HepG2 (cell line): ENCODE measurements around the gene GRM6. TPM values are rescaled to one million over a fixed set of nuclear protein-coding genes. Genes with fewer than 3 reads are reported as not detected.
A peak's percentile ranks its signal among the peaks of the same experiment; 100 is the strongest.

Experiments
- ATAC-seq: fragments of 200-7000 bp; cut with Tn5 transposase; 3 replicates; pipeline ENCODE4 v1.9.1; 2020; ENCODE audit warnings: mild to moderate bottlenecking, moderate library complexity
- BruUV-seq: library from RNA; stranded (reverse); fragments of 400-500 nt; replicated peaks from 2 replicates; lab custom pipeline; 2021; lab: Mats Ljungman, UMichigan
- CTCF ChIA-PET: fragments of 300-600 bp; formaldehyde crosslinking; extraction: SDS; loops from one replicate; lab custom pipeline; 2021; ENCODE audit warnings: low total read pairs, inconsistent platforms, low intra/inter-chr PET ratio; lab: Yijun Ruan, JAX
- POLR2A ChIA-PET: fragments of 350-600 bp; sonication (Branson Sonifier 250); formaldehyde crosslinking; loops from one replicate; lab custom pipeline; 2020; ENCODE audit warnings: antibody characterized with exemption, inconsistent platforms; lab: Yijun Ruan, JAX
- DNase-seq: peaks from one replicate; pipeline ENCODE4 v3.0.0-alpha.2; 2015; ENCODE audit warnings: low spot score
- FAIRE-seq: peaks from 3 replicates; lab custom pipeline; 2011; peaks lifted over from hg19 to GRCh38; lab: Jason Lieb, UNC
- H2AFZ ChIP-seq: one replicate; pipeline ENCODE4 v1.6.1; 2011; ENCODE audit warnings: low read length, inconsistent platforms
- H3K27ac ChIP-seq: fragments of 300-600 bp; 3 replicates; pipeline ENCODE4 v1.8.0; 2011; ENCODE audit warnings: mixed run types, mild to moderate bottlenecking, mixed read lengths, low read length, inconsistent platforms; ENCODE audit not compliant: insufficient read depth; ENCODE audit errors: extremely low read length
- H3K27me3 ChIP-seq, 2 experiments: fragments of 200-600 bp in 1 of 2; 2 replicates in 1 of 2; 3 replicates in 1 of 2; pipeline versions ENCODE4 v1.6.0 to v1.8.0; 2011; ENCODE audit warnings: low read length in 2 of 2, mild to moderate bottlenecking in 2 of 2, moderate library complexity in 2 of 2, inconsistent platforms in 1 of 2; ENCODE audit not compliant: insufficient read depth in 2 of 2, control insufficient read depth in 1 of 2
- H3K36me3 ChIP-seq, 2 experiments: fragments of 200-600 bp in 1 of 2; replicated peaks in 1 of 2; 2 replicates in 1 of 2; 3 replicates in 1 of 2; pipeline versions ENCODE4 v1.5.1 to v1.8.0; 2011; ENCODE audit warnings: low read length in 2 of 2, inconsistent platforms in 1 of 2; ENCODE audit not compliant: insufficient read depth in 2 of 2, control insufficient read depth in 1 of 2
- H3K4me1 ChIP-seq: 2 replicates; pipeline ENCODE4 v1.5.1; 2012; ENCODE audit warnings: low read length, inconsistent platforms; ENCODE audit not compliant: insufficient read depth
- H3K4me2 ChIP-seq: 2 replicates; pipeline ENCODE4 v1.6.0; 2011; ENCODE audit warnings: low read depth, low read length, inconsistent platforms
- H3K4me3 ChIP-seq, 3 experiments: fragments of 200-600 bp in 1 of 3; sonication (generic), shearing (Covaris generic) in 1 of 3; replicated peaks in 1 of 3; 2 replicates each; pipeline ENCODE4 v1.5.1; 2011 to 2016; ENCODE audit warnings: low read length in 3 of 3, inconsistent platforms in 2 of 3, low read depth in 2 of 3, mild to moderate bottlenecking in 2 of 3, control low read depth in 1 of 3, mixed read lengths in 1 of 3; ENCODE audit not compliant: insufficient read depth in 1 of 3
- H3K79me2 ChIP-seq: one replicate; pipeline ENCODE4 v1.6.1; 2011; ENCODE audit warnings: low read length, inconsistent platforms; ENCODE audit not compliant: insufficient read depth
- H3K9ac ChIP-seq: 2 replicates; pipeline ENCODE4 v1.6.0; 2011; ENCODE audit warnings: mild to moderate bottlenecking, low read depth, low read length, inconsistent platforms; ENCODE audit not compliant: insufficient read depth
- H3K9me3 ChIP-seq: 2 replicates; pipeline ENCODE4 v1.5.1; 2012; ENCODE audit warnings: mild to moderate bottlenecking, low read length
- H4K20me1 ChIP-seq: 2 replicates; pipeline ENCODE4 v1.6.0; 2011; ENCODE audit warnings: inconsistent platforms, mild to moderate bottlenecking, low read length, moderate library complexity; ENCODE audit not compliant: insufficient read depth
- REL ChIP-seq: sonication (generic); formaldehyde crosslinking; conservative IDR thresholded peaks from 2 replicates; pipeline ENCODE4 v1.8.0; 2022; ENCODE audit warnings: mild to moderate bottlenecking, missing genetic modification reagents, moderate library complexity
- ZNF274 ChIP-seq: sonication (generic); formaldehyde crosslinking; IDR thresholded peaks from 2 replicates; pipeline ENCODE4 v1.5.1; 2020; ENCODE audit warnings: mild to moderate bottlenecking, missing genetic modification reagents
- WGBS: methylation state at CpG from one replicate; pipeline ENCODE4 v1.1.6; 2017; ENCODE audit warnings: low lambda C conversion rate; 5-methylcytosine and 5-hydroxymethylcytosine counted together
- in situ Hi-C: cut with HindIII; loops from 2 replicates; pipeline ENCODE4 v1.10.0; 2017; ENCODE audit warnings: low pct_unique_long_range_greater_than_20kb; ENCODE audit not compliant: extremely low pct_ligation_motif_present
- intact Hi-C: fragments of 100-400 bp; cut with micrococcal nuclease; formaldehyde crosslinking; loops from one replicate; pipeline ENCODE4 v1.10.0; 2022; ENCODE audit not compliant: unreplicated experiment
- polyA plus RNA-seq, 8 experiments: library from polyadenylated mRNA; depleted of rRNA in 3 of 8; stranded (reverse) in 7 of 8; unstranded in 1 of 8; fragments of >200 nt; fragmentation: Illumina TruSeq in 4 of 8; extraction: Trizol in 4 of 8; gene quantifications; 2 replicates each; pipeline versions ENCODE4 v1.2.1 to v1.2.3, GENCODE V29; 2011 to 2016; ENCODE audit warnings: low read depth in 4 of 8, missing spikeins in 1 of 8, mixed read lengths in 1 of 8; ENCODE audit not compliant: insufficient read depth in 1 of 8
- total RNA-seq, 5 experiments: library from RNA; depleted of rRNA; stranded (reverse); fragments of >200 nt; fragmentation: Illumina TruSeq; extraction: Trizol; gene quantifications; 2 replicates each; pipeline ENCODE4 v1.2.3, GENCODE V29; 2016; ENCODE audit warnings: low read depth in 1 of 5

GRM6 gene
- total and polyA plus RNA-seq, 2 of the 13 experiments (the other 11 are each of a cell fraction or from before 2014, with no cell fraction given) = not detected

- no peak for ATAC-seq
- TF ChIP-seq REL (no peak), ZNF274 (CRISPR knock-in tag) (peak; percentile 74; the same call in 1 of the 2 replicates)
- Histone ChIP-seq H3K4me2 (no peak overlapping the region), H3K4me1 (no peaks in the 10 kb centered on the region), H4K20me1 (no peaks in the 10 kb centered on the region), H3K9me3 (peaks cover 99% of the 10 kb centered on the region), H3K9ac (no peak overlapping the region), H2AFZ (no peak overlapping the region), H3K79me2 (no peaks in the 10 kb centered on the region), H3K27ac (no peak overlapping the region), H3K36me3 (no peaks in the 10 kb centered on the region), H3K4me3 (no peak overlapping the region), H3K27me3 (no peaks in the 10 kb centered on the region)
- ChIA-PET POLR2A (no interaction called here), CTCF (no interaction called here)
- in situ Hi-C loops (no loop called here), intact Hi-C loops (no loop called here)
- no TSS peak for BruUV-seq
- 64% methylated on average over 11 of the region's 11 CpGs for WGBS
- no peak for DNase-seq
- FAIRE-seq = no peak
These were observed 63.0 kb downstream of the GRM6 start for GRCh38 chr5:178931846-178932760.

Other genes with a start within 250 kb of the GRM6 start
- 6.8 and 10.3 TPM in 2 replicates for gene ZNF354B, start 135.4 kb downstream of the GRM6 start, total RNA-seq (2016; rRNA removed; fragmentation: Illumina TruSeq; extraction: Trizol)
- 7.8 and 8.0 TPM in 2 replicates for gene ZNF354B, start 135.4 kb downstream of the GRM6 start, polyA plus RNA-seq (2011; rRNA removed)
- 0.13 and 0.27 TPM in 2 replicates for gene ZFP2, start 99.4 kb downstream of the GRM6 start, total RNA-seq (2016; rRNA removed; fragmentation: Illumina TruSeq; extraction: Trizol)
- gene ZFP2, start 99.4 kb downstream of the GRM6 start, polyA plus RNA-seq (2011; rRNA removed) = 0.29 and 0.42 TPM in 2 replicates
- not detected in 2 replicates for gene ZNF454, start 54.1 kb downstream of the GRM6 start, total RNA-seq (2016; rRNA removed; fragmentation: Illumina TruSeq; extraction: Trizol)
- gene ZNF454, start 54.1 kb downstream of the GRM6 start, polyA plus RNA-seq (2011; rRNA removed) = 0.03 and 0.16 TPM in 2 replicates
- 2.6 and 2.8 TPM in 2 replicates for gene ZNF879, start 28.5 kb upstream of the GRM6 start, total RNA-seq (2016; rRNA removed; fragmentation: Illumina TruSeq; extraction: Trizol)
- 0.74 and 0.83 TPM in 2 replicates for gene ZNF879, start 28.5 kb upstream of the GRM6 start, polyA plus RNA-seq (2011; rRNA removed)
- 0.02 and 0.03 TPM in 2 replicates for gene ZNF354C, start 65.1 kb upstream of the GRM6 start, total RNA-seq (2016; rRNA removed; fragmentation: Illumina TruSeq; extraction: Trizol)
- 0.01 TPM in 1 of 2 replicates, not detected in the other for gene ZNF354C, start 65.1 kb upstream of the GRM6 start, polyA plus RNA-seq (2011; rRNA removed)